ENCODE data around the gene CIC.

Gene CIC

DNA sequence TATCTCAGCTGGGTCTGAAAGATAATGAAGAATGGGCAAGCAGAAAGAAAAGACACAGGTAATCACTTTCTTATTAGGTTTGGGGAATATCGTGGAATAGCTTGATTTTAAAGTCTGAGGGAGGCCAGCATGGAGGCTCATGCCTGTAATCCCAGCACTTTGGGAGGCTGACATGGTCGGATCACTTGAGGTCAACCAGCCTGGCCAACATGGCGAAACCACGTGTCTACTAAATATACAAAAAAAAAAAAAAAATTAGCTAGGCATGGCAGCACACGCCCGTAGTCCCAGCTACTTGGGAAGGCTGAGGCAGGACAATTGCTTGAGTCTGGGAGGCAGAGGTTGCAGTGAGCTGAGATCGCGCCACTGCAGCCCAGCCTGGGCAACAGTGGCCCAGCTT is 34.8 kb downstream of the CIC start:
- TF ChIP-seq, protein P1, sequence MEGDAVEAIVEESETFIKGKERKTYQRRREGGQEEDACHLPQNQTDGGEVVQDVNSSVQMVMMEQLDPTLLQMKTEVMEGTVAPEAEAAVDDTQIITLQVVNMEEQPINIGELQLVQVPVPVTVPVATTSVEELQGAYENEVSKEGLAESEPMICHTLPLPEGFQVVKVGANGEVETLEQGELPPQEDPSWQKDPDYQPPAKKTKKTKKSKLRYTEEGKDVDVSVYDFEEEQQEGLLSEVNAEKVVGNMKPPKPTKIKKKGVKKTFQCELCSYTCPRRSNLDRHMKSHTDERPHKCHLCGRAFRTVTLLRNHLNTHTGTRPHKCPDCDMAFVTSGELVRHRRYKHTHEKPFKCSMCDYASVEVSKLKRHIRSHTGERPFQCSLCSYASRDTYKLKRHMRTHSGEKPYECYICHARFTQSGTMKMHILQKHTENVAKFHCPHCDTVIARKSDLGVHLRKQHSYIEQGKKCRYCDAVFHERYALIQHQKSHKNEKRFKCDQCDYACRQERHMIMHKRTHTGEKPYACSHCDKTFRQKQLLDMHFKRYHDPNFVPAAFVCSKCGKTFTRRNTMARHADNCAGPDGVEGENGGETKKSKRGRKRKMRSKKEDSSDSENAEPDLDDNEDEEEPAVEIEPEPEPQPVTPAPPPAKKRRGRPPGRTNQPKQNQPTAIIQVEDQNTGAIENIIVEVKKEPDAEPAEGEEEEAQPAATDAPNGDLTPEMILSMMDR (IDR thresholded peaks at IDR 0.05), result no peak

DNA sequence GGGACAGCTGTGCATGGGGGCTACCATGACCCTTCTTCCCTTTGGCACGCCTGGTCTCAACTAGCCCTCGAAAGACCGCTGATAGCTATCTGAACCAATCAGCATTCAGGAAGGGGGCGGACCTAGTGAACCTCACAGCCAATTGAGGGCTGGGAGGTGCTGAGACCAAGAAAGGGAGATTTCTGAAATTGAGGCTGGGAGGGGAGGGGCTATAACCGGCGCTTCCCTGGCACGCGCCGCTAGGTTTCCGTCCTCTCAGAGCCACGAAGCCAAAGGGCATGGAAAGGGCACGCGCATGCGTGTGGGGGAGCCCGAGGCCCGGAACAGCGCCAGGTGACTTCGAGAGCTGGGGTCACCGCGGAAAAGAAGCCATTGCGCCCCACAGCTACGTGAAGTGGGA is 37.6 kb downstream of the CIC start:
- TF ChIP-seq, protein P1 (IDR thresholded peaks at IDR 0.05), result no peak

DNA sequence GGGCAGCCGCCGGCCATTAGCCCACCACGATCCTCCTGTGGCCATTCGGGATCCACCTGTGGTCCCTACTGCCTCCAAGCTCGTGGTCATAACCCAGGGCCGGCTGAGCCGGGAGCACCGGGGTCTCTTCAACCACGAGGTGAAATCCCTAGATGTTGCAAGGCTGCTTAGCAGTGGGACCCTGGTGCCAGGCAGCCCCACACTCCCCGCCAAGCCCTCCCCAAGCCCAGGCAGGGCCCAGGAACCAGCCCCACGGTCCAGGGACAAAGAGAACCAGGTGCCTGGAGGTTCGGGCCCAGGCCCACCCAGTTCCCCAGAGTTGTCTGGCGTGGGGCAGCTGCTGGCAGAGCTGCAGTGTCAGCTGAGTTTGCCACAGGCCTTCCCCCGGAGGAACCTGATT is 40.6 kb downstream of the CIC start:
- TF ChIP-seq, protein P1 (IDR thresholded peaks at IDR 0.05), result no peak

DNA sequence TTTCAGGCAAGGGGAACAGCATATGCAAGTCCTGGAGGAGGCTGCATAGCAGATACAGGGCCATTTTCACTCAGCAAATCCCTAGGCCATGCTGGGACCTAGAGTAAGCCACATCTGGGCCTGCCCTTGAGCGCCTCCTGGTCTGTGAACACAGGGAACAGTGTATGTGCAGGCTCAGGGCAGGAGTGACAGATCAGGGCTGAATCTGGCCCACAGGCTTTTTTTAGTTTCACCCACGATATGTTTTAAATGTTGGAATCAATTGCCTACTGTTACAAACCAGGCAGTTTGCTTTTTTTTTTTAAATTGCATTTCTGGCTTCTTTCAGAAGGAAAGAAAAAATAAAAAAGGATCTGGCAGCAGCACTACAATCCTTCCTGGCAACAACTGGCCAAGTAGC is 42.6 kb downstream of the CIC start:
- TF ChIP-seq, protein P1 (IDR thresholded peaks at IDR 0.05), result no peak

DNA sequence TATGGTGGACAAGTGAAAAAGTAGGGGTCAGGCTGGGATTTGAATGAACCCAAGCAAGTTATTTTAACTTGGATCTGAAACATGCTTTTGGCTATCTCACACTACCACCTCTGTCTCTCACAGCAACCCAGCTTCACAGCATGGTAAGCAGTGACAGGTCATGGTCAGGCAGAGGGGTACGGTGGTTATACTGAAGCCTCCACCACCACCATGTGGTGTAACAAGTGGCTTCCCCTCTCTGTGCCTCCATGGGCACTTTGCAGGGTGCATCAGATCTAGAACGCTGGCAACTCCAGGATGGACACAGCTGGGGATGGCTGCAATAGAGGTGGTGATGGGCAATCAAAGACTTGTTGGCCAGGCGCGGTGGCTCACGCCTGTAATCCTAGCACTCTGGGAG is 43.3 kb downstream of the CIC start:
- TF ChIP-seq, protein P1 (IDR thresholded peaks at IDR 0.05), result no peak

DNA sequence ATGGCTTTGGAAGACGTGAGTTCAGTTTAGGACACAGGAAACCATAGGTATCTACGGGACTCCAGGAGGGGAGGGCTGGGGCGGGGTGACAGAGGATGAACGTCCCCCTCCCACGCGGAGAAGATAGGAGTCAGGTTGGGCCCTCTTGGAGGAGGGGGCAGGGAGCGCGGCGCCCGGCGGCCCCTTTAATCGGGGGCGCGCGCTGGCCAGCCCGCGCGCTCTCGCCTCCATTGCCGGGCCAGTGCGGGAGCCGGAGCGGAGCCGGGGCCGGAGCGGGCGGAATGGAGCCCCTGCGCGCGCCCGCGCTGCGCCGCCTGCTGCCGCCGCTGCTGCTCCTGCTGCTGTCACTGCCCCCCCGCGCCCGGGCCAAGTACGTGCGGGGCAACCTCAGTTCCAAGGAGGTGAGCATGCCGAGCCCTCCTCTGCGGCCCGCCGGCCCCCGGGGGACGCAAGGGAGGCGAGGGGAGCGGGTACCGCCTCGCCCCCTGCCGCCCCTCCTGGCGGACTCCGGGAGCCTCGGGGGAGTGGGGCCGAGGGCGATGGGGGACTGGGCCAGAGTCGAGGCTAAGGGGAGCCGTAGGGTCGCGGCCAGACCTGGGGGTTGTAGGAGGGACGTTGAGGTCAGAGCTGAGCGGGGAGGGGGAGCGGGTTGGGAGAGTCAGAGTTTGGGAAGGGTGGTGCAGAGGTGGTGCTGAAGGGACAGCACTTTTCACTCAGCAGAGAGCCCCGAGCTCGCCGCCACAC is 44.2 kb downstream of the CIC start, which contains the start of gene TMEM145:
TMEM145 (plus strand) TSS at position 214 of the 744 bp plus-strand sequence; CDS start at position 282, 68 bp downstream.
- TF ChIP-seq, protein P1 (IDR thresholded peaks at IDR 0.05), result peak; percentile 13; the same call in 1 of the 2 replicates

DNA sequence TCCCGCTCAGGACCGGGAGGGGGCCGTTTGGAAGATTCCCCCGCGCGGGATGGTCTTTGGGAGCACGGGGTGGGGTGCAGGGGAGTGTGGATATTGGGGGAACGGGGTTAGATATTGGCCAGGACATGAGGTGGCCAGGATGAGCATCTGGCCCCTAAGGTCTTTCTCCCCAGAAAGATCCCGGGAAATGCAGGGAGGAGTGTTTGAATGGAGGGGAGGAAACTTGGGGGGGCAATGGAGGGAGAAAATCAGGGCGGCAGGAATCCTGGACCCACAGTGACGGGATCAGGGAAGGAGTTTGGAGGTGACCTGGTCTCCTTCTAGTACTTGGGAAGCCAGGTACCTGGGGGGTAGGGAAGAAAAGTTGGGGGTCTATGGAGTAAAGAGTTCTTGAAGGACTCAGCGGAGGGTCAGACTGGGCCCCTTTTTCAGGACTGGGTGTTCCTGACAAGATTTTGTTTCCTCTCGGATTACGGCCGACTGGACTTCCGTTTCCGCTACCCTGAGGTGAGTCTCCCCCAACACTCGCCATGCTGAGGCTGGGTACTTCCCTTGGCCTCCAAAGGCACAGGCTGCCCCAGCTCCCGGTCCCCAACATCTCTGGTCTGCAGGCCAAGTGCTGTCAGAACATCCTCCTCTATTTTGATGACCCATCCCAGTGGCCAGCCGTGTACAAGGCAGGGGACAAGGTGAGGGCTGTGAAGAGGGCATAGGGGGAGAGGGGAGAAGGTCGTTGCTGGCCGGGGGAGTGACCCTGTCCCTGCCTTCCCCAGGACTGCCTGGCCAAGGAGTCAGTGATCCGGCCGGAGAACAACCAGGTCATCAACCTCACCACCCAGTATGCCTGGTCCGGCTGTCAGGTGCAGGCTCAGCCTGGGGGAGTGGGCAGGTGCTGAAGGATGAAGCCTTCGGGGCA is 45.0 kb downstream of the CIC start:
- TF ChIP-seq, protein P1 (IDR thresholded peaks at IDR 0.05), result no peak

Data from LNCAP (cell line).